ENCODE results near the gene FBXO10.

- TF ChIP-seq EZH2 (IDR thresholded peaks at IDR 0.05; ENCODE audit: low read length, missing control alignments) (no peak), CTCF (conservative IDR thresholded peaks at IDR 0.05 in 1 of 2, IDR thresholded peaks at IDR 0.05 in 1 of 2; ENCODE audit: low read depth in 1 of 2, low read length in 2 of 2) (no peak)
Observed at GRCh38 chr9:37522971-37523370, 53.2 kb downstream of the FBXO10 start.

All from fibroblast of lung (primary cell).